SU-DHL-6 (cell line): ENCODE measurements around the gene NOX5.

Experiments
- EZH2phosphoT487 ChIP-seq: fragments of 200-600 bp; sonication (generic), shearing (Covaris generic); conservative IDR thresholded peaks from 2 replicates; pipeline ENCODE4 v1.6.1; 2018; ENCODE audit warnings: mild to moderate bottlenecking, antibody characterized with exemption, low read length, moderate library complexity, mixed read lengths
- TF ChIP-seq, protein P1 (sequence below): fragments of 200-600 bp; sonication (generic); IDR thresholded peaks from one replicate; pipeline ENCODE4 v1.5.1; 2017; ENCODE audit warnings: antibody characterized with exemption, mild to moderate bottlenecking, low read length, moderate library complexity; ENCODE audit not compliant: insufficient read depth, poor library complexity, severe bottlenecking

DNA sequence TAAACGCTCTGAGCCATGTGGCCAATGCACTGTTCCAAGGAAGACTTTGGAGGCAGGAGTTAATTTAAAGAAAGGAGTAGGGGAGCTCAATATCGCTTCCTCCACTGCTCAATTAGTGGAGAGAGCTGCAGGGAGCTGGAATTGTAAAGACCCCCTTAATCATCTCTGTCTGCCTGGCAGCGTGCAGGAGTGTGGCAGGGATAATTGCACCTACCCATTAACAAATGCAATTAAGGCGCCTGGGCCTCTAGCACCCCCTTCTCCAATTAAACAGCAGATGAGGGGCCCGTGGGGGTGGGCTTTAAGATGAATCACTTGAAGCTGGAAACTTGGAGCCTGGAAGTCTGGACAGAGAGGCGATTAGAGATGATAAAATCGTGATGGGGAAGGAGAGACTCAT, 84.3 kb downstream of the NOX5 start:
- TF ChIP-seq, protein P1, sequence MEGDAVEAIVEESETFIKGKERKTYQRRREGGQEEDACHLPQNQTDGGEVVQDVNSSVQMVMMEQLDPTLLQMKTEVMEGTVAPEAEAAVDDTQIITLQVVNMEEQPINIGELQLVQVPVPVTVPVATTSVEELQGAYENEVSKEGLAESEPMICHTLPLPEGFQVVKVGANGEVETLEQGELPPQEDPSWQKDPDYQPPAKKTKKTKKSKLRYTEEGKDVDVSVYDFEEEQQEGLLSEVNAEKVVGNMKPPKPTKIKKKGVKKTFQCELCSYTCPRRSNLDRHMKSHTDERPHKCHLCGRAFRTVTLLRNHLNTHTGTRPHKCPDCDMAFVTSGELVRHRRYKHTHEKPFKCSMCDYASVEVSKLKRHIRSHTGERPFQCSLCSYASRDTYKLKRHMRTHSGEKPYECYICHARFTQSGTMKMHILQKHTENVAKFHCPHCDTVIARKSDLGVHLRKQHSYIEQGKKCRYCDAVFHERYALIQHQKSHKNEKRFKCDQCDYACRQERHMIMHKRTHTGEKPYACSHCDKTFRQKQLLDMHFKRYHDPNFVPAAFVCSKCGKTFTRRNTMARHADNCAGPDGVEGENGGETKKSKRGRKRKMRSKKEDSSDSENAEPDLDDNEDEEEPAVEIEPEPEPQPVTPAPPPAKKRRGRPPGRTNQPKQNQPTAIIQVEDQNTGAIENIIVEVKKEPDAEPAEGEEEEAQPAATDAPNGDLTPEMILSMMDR = no peak
- TF ChIP-seq EZH2phosphoT487 = no peak
